ENCODE data around the gene LRRC8A. TPM values are rescaled to one million over a fixed set of nuclear protein-coding genes. Genes with fewer than 3 reads are reported as not detected.

Gene LRRC8A
- total RNA-seq, 1 donor from 2014 or later: 11.0 TPM

DNA sequence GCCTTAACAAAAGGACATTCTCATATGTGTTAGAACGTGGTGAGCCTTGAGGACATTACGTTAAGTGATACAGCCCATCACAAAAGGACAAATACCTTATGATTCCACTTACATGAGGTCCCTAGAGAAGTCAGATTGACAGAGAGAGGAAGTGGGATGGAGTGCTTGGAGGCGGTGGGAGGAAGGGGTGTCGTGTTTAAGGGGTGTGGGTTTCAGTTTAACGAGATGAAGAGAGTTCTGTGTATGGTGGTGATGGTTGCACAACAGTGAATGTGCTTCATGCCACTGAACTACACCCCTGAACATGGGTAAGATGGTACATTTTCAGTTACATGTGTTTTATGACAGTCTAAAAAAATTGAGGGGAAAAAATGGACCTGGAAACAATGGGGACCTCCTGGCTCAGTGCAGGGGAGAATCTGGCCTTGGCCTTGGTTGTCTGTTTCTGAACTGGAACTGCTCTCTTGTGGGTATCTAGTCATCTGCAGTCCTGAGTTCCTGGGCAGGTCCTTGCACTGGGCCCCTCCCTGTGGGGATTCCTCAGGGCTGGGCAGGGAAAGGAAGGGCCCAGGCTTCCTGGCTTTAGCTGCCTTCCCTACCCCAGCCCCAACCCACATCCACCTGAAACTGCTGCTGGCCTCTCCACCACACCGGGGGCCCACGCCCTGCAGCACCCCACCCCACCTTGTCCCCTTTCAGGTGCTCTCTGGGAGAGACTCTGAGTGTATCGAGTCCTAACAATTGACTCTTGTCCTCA is 17.8 kb downstream of the LRRC8A start:
- DNase-seq (ENCODE audit: low spot score) (no peak), ATAC-seq (peak; percentile 26)

DNA sequence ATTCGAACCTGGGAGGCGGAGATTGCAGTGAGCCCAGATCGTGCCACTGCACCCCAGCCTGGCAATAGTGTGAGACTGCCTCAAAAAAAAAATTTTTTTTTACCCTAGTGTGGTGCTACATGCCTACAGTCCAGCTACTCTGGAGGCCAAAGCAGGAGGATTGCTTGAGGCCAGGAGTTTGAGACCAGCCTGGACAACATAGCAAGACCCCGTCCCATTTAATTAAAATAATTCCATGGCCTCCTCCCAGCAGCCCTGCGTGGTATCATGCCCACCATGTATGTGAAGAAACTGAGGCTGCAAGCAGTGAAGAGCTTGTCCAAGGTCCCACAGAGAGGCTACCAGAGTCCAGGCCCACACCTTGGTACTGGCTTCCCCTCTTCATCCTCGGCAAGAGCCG is 19.4 kb downstream of the LRRC8A start:
- ATAC-seq (no peak), DNase-seq (ENCODE audit: low spot score) (no peak)

DNA sequence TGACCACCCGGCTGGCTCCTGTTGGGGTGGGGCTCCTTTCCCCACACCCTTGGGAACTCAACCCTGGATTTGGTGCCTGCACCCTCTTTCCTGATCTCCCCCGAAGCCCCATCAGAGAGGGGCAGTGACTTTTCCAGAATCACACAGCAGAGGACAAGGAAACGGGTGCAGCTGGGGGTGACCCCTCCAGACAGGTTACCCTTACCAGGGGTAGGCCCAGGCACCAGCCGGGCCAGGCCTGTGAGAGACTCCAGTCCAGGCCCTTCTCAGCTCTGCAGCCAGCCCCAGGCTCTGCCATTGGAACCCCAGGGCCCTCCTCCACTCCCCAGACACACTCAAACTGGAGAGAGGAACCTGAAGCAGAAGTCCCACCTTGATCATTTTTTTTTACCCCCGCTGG is 19.9 kb downstream of the LRRC8A start:
- ATAC-seq (peak; percentile 5), DNase-seq (ENCODE audit: low spot score) (no peak)

DNA sequence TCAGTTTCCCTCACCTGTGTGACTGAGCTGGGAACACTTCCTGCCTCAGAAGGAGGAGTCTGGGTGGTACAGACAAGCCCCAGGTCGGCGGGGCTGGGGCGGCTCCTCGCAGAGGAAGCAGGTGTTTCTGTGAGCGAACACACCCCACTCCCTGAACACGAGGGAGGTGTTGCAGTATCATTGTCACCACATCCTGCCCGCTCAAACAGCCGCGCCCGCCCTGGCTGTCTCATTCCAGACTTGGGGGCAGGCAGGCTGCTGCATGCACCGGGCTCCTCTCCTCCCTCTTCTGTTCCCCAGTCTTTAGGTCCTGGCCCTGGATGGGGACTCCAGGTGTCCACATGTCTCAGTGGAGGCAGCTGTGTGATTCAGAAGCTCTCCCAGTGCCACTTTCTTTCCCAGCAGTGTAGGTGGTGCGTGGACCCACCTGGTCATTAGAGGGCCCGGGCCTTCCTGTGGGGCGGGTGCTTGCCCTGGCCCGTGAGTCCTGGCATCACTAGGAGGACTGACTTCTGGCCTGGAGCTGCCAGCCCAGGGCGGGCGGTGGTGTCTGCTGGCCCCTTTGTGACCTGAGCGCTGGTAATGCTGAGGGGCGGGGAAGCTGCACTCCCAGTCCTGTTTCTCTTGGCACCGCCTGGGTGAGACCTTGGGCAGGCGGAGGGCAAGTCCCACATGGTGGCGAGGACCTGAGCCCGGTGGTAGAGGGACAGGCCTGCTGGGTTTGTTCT is 20.6 kb downstream of the LRRC8A start:
- peak; percentile 37 for ATAC-seq
- no peak for DNase-seq (ENCODE audit: low spot score)

DNA sequence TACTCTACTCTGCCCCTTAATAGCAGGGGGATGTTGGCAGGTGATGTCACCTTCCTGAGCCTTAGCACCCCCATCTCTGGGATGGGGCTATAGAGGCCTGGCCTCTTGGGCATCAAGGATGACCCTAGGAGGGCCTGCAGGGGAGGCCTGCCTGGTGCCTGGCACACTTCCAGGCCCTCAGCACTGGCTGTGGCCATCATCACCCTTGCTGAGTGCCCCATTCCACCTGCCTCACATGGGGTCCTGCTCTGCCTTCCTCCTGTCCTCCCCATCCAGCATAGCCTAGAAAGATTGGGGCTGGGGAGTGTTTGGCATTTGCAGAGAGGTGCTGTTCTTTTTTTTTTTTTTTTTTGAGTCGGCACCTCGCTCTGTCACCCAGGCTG is 21.1 kb downstream of the LRRC8A start:
- peak; percentile 1 for ATAC-seq
- DNase-seq (ENCODE audit: low spot score): no peak

DNA sequence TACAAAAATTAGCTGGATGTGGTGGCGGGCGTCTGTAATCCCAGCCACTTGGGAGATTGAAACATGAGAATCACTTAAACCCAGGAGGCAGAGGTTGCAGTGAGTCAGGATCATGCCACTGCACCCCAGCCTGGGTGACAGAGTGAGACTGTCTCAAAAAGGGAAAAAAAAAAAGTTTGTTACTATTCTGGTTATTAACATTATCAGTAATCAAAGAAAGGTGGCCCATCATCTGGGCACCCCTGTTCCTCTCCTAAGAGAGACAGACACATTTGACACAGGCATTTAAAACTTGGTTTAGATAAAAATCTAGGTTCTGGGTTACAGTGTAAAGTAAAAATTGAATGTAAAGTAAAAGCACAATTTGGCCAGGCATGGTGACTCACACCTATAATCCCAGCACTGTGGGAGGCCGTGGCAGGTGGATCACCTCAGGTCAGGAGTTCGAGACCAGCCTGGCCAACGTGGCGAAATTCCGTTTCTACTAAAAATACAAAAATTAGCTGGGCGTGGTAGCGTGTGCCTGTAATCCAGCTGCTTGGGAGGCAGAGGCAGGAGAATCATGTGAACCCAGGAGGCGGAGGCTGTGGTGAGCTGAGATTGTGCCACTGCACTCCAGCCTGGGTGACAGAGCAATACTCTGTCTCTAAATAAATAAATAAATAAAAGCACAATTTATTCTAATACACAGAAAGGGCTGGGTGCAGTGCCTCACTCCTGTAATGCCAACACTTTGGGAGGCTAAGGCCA is 22.1 kb downstream of the LRRC8A start:
- DNase-seq (ENCODE audit: low spot score) (no peak), ATAC-seq (no peak)

DNA sequence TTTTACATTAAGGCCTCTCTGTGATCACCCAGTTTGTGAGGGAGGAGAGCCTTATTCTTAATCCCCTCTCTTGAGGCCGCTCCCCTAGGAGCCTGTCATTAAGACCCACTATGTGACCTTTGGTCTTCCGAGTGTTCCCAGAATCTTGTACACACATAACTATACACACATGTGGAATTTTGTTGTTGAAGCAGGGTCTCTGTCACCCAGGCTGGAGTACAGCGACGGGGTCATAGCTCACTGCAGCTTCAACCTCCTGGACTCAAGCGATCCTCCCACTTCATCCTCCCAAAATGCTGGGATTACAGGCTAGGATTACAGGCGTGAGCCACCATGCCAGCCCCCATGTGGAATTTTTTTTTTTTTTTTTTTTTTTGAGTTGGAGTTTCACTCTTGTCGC is 24.0 kb downstream of the LRRC8A start:
- no peak for DNase-seq (ENCODE audit: low spot score)
- no peak for ATAC-seq

DNA sequence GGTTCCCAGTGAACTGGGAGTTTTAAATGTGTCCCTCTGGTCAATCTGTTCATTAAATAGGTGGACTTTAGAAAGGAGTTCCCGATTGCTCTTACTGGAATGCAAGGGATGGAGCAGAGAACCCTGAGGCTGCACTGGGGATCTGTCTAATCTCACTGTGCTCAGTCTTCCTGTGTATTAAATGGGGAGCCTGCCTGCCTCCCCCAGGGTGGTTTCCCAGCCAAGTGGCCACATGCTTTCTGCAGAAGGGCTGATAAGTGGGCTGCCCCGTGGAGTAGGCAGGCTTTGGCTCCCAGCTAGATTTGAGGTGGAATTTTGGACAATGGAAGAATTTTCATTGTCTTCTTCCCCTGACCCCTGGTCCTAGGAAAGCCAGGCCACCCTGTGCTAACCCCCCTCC is 24.8 kb downstream of the LRRC8A start:
- ATAC-seq (no peak), DNase-seq (ENCODE audit: low spot score) (no peak)

DNA sequence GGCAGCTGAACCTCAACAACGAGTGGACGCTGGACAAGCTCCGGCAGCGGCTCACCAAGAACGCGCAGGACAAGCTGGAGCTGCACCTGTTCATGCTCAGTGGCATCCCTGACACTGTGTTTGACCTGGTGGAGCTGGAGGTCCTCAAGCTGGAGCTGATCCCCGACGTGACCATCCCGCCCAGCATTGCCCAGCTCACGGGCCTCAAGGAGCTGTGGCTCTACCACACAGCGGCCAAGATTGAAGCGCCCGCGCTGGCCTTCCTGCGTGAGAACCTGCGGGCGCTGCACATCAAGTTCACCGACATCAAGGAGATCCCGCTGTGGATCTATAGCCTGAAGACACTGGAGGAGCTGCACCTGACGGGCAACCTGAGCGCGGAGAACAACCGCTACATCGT is 26.4 kb downstream of the LRRC8A start:
- ATAC-seq: no peak
- DNase-seq (ENCODE audit: low spot score): no peak

DNA sequence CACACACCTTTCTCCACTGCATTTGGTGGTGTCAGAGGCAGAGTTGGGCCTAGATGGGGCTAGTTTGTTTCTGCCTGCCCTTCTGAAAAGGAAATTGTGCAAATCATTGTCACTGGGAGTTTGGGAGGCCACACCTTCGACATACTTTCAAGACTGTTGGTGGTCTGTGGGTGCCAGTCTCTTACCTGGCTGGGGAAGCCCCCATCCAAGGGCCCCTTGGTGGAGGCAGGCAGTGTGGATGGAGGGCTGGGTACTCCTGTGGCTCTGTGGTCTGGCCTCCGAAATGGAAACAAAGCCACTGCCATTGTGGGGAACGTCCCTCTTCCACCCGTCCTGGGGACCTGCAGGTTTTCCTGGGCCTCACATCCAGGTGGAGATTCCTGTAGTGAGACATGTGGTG is 27.9 kb downstream of the LRRC8A start:
- DNase-seq (ENCODE audit: low spot score) (no peak), ATAC-seq (no peak)

DNA sequence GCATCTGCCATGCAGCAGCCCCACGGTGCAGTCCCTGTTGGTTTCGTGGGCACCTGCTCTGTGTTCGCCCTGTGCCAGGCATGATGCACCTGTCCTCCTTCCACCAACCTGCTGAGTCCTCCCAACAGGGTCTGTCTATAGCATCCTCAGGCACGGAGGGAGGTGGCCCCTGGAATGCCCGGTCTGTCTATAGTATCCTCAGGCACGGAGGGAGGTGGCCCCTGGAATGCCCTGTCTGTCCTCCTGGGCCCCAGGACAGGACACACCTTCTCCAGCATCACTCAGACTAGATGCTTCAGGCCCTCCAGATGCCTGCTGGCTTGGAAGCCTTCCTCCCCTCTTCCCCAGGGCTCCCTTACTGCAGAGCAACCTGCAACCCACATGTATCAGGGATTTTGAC is 29.0 kb downstream of the LRRC8A start:
- DNase-seq (ENCODE audit: low spot score): no peak
- no peak for ATAC-seq

DNA sequence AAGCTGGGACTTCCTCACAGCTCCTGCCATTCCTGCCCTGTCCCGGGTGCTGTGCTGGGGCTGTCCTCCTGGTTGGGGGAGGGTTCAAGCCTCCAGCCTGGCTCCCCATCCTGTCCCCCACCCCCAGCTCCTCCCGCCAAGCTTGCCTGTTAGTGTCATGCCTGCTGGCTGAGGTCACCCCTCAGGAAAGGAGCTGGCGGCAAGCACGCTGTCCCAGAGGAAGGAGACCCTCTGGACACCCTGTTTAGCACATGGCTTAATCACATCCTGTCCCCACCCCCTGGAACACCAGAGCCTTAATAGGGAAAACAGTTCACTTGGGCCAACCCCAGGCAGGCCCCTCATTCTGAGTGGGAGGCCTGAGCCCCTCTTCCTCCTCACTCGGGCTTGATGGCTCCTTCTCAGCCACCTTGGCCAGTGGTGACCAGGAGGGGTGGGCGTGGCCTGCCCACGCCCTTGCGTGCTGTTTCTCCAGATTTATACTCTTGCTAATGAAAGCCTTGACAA is 29.6 kb downstream of the LRRC8A start:
- ATAC-seq: peak; percentile 24
- DNase-seq (ENCODE audit: low spot score): no peak

DNA sequence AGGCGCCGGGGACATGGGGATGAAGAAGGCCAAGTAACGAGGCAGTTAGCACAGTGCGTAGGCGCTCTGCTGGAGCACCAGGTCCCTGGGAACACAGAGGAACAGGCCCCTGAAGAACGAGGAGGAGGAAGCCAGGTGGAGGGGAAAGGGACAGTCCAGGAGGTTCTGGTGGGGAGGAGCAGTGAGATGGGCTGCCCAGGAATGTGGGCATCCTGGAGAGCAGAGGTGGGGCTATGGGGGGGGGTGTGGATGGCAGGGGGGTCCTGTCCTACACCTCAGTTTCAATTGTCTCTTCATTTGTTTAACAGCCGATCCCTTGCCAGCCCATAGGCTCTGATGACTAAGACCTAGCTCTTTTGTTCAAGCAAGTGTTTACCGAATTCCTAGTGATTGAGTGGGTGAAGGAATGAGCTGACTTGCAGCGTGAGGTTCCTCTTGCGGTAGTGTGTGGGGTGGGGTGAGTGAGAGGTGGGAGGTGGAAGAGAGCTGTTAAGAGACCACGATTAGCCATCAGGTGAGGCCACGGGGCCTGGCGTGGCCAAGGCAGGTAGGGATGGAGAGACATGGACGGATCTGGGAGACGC is 30.4 kb downstream of the LRRC8A start:
- no peak for ATAC-seq
- DNase-seq (ENCODE audit: low spot score): no peak

DNA sequence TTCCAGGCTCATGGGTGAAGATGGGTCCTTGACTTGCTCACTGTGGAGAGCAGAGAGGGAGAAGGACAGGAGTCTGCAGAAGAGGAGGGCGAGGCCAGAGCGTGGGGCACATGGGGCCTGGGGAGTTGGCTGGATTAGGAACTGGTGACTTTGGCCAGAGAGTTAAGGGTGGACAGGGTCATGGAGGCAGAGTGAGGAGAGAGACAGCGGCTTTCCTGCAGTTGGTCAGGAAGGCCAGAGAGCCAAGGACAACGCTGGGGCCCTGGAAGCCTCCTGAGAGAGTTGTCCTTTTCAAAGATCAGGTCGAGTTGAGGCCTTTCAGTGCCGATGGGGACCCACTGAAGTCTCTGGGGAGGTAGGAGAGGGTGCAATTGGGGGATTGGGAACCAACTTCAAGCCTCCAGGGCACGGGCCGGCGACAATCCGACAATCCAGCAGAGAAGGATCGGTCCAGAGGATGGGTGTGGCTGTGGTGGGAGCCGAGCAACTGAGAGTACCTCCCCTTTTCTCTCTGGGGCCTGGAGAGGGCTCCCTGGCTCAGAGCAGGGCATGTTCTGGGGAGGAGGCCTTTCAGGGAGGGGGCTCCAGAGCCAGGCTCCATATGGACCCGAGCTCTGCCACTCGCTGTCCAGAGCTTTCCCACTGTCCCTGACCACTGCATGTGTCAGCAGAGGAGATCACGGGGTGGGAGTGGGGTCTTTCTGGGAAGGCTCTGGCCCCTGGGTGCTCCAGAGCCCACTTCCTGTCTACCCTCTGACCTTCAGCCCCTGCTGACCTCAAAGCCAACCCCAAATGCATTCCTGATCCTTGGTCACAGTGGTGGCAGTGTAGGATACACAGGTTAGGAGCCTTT is 31.3 kb downstream of the LRRC8A start:
- ATAC-seq: no peak
- no peak for DNase-seq (ENCODE audit: low spot score)

DNA sequence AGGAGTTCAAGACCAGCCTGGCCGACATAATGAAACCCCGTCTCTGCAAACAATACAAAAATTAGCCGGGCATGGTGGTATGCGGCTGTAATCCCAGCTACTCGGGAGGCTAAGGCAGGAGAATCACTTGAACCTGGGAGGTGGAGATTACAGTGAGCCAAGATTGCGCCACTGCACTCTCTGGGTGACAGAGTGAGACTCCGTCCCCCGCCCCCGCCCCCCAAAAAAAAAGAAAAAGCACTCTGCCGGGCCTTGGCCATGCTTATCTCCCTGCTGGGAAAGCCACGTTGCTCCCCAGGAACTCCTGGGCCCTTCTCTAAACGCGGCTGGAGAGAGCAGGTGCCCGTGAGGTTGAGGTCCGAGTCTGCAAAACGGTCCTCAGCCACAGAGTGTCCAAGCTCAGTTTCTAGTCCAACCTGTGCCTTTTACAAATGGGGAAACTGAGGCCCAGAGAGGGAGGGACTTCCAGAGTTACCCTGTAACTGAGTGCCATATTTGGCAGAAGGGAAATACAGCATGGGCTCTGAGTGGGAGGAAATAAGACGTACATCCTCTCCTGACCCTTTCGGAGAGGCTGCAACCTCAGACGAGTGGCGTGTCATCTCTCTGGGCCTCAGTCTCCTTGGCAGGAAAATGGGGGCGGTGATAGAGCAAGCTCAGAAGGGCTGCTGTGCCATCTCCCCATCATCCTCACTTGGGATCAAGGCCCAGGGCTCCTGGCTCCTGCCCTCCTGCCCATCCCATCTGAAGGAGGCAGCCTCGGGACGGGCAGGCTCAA is 32.3 kb downstream of the LRRC8A start:
- DNase-seq (ENCODE audit: low spot score): no peak
- no peak for ATAC-seq

DNA sequence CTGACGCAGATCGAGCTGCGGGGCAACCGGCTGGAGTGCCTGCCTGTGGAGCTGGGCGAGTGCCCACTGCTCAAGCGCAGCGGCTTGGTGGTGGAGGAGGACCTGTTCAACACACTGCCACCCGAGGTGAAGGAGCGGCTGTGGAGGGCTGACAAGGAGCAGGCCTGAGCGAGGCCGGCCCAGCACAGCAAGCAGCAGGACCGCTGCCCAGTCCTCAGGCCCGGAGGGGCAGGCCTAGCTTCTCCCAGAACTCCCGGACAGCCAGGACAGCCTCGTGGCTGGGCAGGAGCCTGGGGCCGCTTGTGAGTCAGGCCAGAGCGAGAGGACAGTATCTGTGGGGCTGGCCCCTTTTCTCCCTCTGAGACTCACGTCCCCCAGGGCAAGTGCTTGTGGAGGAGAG is 34.3 kb downstream of the LRRC8A start:
- ATAC-seq: peak; percentile 4
- no peak for DNase-seq (ENCODE audit: low spot score)

DNA sequence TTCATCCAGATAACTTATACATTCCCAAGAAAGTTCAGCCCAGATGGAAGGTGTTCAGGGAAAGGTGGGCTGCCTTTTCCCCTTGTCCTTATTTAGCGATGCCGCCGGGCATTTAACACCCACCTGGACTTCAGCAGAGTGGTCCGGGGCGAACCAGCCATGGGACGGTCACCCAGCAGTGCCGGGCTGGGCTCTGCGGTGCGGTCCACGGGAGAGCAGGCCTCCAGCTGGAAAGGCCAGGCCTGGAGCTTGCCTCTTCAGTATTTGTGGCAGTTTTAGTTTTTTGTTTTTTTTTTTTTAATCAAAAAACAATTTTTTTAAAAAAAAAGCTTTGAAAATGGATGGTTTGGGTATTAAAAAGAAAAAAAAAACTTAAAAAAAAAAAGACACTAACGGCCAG is 34.8 kb downstream of the LRRC8A start:
- no peak for DNase-seq (ENCODE audit: low spot score)
- no peak for ATAC-seq

DNA sequence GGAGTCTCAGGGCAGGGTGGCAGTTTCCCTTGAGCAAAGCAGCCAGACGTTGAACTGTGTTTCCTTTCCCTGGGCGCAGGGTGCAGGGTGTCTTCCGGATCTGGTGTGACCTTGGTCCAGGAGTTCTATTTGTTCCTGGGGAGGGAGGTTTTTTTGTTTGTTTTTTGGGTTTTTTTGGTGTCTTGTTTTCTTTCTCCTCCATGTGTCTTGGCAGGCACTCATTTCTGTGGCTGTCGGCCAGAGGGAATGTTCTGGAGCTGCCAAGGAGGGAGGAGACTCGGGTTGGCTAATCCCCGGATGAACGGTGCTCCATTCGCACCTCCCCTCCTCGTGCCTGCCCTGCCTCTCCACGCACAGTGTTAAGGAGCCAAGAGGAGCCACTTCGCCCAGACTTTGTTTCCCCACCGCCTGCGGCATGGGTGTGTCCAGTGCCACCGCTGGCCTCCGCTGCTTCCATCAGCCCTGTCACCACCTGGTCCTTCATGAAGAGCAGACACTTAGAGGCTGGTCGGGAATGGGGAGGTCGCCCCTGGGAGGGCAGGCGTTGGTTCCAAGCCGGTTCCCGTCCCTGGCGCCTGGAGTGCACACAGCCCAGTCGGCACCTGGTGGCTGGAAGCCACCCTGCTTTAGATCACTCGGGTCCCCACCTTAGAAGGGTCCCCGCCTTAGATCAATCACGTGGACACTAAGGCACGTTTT is 35.4 kb downstream of the LRRC8A start:
- DNase-seq (ENCODE audit: low spot score) (peak; percentile 98), ATAC-seq (peak; percentile 53)

DNA sequence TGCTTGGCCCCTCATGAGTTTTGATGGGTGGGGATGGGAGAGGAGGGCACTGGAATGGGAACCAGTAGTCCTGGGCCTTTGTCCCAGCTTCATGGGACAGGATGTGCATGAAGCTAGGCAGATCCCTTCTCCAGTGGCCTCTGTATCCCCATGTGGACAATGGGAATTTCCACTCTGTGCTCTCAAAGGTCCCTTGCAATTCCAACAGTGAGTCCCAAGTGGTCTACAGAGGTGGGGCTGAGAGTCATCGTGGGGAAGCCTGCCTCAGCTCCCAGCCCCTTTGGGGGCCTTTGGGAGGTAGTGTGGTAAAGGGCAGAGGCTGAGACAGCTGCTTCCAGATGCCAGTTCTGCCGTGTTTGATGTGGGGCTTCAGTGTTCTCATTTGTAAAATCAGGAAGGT is 37.0 kb downstream of the LRRC8A start:
- no peak for ATAC-seq
- DNase-seq (ENCODE audit: low spot score): no peak

All from left lobe of liver (tissue), 2 donors.